HG03342 (cell line): Measurements from ENCODE around the gene PRTN3.

Experiments used
- ATAC-seq: cut with Tn5 transposase; IDR thresholded peaks from one replicate; pipeline ENCODE4 v1.9.1; 2021; ENCODE audit warnings: mild to moderate bottlenecking, moderate library complexity; ENCODE audit not compliant: unreplicated experiment

PRTN3 gene

DNA sequence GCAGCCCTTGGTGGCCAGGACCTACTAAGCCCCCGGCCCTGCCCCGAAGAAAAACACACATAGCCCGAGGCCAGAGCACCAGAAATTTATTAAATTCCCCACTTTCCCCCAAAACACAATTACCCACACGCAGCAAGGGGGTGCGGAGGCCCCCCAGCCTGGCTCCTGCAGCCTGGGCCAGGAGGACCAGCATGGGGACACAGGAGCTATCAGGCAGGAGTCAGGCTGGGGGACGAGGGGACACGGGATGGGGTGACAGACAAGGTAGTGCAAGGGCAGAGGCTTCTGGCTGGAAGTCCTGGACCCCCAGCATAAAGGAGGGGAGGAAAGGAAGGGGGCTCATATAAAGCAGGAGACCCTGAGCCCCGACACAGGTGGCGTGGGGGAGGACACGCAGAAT lies 55.6 kb downstream of the PRTN3 start:
- no peak for ATAC-seq

DNA sequence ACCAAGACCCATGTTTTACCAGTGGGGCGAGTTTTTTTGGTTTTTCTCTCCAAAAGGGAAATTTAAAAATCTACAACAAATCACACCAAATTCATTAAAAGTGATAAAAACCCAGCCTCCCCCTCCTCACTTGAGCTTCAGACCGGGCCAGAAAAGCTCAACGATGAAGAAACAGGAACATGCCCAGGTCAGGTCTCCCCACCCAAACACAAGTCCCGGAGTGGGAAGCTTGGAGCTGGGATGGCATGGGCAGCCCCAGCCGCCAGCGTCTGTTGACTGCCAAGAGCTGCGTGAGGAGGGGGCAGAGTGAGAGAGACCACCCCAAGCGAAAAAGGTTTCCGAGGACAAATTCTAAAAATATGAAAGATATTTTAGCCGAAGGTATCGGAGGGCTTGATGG lies 56.2 kb downstream of the PRTN3 start:
- ATAC-seq, result no peak

DNA sequence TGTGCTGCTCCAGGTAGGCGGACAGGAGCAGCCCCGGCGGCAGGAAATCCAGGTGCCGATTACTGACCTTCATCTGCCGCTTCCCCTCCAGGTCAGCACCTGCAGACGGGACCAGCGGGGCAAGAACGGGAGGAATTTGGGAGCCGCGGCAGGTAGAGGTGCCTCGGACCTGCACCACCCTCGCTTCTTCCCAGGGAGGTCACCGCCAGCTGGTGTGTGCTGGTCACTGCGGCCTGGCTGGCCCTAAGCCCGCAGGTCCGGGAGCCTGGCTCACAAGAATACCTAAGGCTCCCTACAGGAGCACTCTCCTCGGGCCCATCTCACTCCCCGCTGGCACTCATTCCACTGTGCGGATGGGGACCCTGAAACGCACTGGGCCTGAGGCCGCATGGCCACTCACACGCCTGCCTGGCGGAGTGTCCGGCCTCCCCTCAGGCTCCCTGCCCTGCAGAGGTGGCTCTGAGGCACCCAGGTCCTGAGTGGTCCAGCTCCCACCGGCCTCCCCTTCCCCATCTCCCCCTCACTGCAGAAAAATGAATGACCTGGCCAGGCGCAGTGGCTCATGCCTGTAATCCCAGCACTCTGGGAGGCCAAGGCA lies 56.7 kb downstream of the PRTN3 start:
- no peak for ATAC-seq
